ENCODE results near the gene GPR152.

Gene GPR152

DNA sequence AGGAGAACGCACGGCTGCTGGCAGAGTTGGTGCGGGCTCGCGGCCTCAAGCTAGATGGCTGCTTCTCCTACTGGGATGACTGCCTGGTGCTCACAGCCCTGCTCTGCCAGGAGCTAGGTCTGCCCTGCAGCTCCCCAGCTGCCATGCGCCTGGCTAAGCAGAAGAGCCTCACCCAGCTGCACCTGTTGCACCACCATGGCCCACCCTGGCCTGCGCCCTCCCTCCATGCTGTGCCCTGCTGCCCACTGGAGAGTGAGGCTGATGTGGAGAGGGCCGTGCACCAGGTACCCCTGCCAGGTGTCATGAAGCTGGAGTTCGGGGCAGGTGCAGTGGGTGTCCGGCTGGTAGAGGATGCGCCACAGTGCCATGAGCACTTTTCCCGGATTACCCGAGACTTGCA is 29.1 kb downstream of the GPR152 start:
- DNase-seq: no peak

DNA sequence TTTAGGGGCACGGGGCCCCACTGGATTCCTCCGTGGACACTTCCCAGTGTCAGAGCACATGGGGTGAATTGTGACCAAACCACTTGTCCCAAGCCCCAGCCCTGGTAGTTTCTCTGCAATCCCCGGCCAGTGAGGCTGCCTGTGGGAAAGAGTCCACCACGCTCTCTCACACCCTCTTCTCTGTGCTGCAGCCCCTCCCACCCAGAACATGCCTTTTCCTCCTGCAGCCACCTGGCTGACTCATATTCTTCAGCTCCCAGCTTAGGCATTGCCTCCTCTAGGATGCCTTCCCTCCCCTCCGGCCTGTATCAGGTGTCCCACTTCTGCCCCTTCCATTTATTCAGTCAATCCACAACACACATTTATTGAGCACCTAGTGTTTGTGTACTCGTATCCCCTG is 29.6 kb downstream of the GPR152 start:
- no peak for DNase-seq

GRCh38 chr11:67421430-67422031 is 31.0 kb downstream of the GPR152 start:
- no peak for DNase-seq

DNA sequence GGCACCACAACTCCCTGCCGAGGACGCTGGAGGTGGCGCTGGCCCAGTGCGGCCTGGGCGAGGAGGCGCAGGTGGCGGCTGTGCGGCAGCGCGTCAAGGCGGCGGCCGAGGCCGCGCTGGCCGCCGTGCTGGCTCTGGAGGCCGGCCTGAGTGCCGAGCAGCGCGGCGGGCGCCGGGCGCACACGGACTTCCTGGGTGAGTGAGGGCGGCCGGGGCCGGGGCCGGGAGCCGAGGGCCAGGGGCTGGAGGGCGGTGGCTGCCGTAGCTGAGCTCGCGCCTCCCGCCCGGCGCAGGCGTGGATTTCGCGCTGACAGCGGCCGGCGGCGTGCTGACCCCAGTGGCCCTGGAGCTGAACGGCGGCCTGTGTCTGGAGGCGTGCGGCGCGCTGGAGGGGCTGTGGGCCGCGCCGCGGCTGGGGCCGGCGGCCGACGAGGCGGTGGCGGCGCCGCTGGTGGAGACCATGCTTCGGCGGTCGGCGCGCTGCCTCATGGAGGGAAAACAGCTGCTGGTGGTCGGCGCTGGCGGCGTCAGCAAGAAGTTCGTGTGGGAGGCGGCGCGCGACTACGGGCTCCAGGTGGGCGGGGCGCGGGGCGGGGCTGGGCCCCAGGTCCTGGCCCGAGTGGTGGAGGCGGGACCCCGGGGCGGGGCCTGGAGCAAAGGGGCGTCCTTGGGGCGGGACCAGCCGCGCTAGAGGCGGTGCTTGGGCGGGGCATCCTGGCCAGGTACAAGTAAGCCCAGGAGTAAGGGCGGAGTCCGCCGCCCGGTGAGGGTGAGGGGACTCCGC is 31.7 kb downstream of the GPR152 start:
- DNase-seq: peak; percentile 97

DNA sequence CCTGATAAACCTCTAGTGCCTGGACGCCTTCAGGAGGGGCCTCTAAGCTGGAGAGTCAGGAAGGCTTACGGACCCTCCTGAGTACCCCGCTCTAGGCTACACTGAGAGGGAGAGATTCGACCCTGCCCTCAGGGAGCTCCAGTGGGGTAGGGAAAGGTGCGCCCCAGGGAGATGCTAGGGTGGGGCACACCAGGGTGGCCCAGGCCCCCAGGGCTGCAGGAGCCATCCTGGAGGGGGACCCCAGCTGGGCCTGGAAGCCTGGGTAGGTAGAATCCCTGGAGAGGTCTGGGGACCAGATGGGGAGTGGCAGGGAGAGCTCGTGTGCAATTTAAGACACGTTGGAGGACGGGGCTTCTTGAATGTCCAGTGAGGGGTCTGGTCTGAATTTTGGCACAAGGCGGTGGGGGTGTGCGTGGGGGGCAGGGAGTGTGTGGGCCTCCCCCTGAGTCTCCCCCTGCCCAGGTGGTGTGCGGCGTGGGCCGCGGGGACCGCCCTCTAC is 32.3 kb downstream of the GPR152 start:
- DNase-seq: no peak

DNA sequence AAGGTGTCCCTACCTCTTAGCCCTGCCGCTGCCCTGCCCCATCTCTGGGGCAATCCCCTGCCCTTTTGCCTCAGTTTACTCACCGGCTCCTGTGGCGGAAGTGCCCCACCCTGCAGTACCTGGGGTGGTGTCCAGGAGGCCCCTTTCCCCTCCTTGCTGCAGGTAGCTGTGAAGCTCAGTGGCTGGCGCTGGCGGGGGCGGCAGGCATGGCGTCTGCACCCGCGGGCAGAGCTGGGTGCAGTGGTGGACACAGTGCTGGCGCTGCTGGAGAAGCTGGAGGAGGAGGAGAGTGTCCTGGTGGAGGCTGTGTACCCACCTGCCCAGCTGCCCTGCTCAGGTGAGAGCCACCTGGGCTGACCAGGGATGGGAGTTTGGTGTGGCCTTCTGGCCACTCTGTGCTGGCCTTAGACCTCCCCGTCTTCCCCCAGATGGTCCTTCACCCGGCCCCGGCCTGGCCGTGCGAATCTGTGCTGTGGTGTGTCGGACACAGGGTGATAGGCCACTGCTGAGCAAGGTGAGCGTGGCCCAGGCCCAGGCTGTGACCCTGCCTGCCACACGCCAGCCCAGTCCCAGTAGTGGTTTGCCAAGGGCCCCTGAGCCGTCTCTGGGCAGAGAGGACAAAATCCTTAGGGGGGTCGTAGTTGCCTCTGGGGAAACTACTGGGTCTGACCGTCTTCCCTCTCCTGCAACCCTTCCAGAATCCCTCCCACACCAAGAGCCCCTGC is 33.0 kb downstream of the GPR152 start:
- DNase-seq: no peak

DNA sequence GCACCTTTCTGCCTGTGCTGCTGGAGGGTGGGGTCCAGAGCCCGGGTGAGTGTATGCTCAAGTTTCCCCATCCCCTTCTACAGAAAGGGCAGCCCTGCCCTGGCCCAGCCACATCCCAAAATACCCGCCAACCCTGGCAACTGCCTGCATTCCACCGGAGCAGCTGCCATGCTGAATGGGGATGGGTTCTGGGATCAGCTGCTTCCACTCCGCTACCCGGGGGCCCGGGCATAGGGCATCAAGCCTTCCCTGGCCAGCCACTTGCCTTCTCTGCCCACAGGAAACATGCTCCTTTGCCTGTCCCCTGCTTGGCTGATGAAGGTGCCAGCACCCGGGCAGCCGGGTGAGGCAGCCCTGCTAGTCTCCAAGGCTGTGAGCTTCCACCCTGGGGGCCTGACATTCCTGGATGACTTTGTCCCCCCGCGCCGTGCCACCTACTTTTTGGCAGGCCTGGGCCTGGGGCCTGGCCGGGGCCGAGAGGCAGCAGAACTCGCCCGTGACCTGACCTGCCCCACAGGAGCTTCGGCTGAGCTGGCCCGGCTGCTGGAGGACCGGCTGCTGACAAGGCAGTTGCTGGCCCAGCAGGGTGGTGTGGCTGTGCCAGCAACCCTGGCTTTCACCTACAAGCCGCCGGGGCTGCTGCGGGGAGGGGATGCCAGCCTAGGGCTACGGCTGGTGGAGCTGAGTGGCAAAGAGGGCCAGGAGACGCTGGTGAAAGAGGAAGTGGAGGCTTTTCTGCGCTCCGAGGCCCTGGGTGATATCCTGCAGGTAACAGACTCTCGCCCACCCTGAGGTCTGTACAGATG is 33.9 kb downstream of the GPR152 start:
- DNase-seq: no peak

- no peak for DNase-seq
Measured at GRCh38 chr11:67417425-67417824, 35.1 kb downstream of the GPR152 start.

DNA sequence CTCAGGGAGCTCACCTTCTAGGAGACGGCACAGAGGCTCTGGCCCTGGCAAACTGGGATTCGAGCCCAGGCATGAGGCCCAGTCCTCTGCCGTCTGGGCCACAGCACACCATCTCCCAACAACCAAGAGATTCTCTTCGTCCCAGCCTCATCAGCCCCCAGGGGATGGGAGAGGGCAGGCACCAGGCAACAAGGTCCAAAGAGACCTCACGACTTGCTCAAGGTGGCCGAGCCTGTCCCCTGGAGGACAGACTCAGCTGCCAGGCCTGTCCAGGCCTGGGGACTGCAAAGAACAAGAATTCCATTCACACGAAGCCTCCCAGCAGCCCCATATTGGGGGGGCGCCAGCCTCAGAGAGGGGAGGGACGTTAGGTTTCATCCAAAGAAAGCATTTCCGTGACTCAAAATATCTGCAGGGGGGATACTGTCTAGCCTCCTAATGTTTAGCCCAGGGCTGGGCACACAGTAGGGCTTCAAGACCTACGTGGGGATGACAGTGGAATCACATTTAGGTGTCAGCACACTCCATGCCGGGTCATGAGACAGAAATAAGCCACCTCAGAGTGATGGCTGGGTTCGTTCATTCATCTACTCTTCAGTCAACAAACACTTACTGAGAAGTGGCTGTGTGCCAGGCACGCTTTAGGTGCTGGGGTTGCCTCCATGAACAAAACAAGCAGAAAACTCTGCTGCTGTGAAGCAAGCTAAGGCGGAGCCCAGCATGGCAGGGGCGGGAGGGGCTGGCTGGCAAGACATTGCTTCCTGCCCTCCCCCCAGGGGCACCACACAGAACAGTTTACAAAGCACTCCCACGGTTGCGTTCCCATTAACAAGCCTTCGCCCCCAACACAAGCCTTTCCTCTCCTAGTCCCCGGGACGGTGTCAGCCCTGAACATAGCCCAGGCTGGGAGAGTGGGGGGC is 35.9 kb downstream of the GPR152 start:
- DNase-seq: peak; percentile 58

DNA sequence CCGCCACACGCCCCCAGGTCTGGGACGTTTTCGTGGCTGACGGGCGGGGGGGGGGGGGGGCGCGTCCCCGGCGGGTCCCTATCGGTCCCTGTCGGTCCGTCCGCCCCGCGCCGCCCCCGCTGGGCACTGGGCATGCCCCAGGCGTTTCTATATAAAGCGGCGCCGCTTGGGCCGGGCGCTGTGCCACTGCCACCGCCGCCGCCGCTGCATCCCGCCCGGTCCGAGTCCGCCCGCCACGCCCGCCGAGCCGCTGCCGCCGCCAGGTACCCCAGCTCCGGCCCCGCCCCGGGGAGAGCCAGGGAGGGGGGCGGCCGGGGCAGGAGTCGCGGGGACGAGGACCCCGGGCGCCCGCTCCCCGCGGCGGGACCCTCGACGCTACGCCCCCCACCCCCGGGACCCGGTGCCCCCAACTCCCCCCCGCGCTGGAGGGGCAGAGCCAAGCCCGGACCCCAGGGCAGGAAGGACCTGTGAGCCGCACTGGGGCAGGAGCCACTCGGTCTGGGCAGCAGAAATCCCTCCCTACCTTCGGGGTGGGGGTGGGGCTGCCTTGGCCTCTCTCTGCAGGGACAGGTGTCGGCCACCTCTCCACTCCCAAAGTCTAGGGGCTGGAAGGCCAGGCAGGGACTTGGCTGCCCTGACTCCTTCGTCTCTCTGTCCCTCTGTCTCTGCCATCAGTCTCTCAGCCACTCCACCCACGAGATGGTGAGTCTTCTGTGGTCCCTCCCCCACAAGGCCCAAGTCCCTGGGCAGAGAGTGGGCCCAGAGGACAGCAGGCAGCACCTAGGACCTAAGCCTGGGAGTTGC is 36.8 kb downstream of the GPR152 start, which contains the start of gene CARNS1:
Gene CARNS1, plus strand, starts transcription at position 178 of the 804 bp plus-strand sequence. Its CDS starts 522 bp downstream, at position 700.
- no peak for DNase-seq

GRCh38 chr11:67413266-67413849 is 39.2 kb downstream of the GPR152 start:
- no peak for DNase-seq

DNA sequence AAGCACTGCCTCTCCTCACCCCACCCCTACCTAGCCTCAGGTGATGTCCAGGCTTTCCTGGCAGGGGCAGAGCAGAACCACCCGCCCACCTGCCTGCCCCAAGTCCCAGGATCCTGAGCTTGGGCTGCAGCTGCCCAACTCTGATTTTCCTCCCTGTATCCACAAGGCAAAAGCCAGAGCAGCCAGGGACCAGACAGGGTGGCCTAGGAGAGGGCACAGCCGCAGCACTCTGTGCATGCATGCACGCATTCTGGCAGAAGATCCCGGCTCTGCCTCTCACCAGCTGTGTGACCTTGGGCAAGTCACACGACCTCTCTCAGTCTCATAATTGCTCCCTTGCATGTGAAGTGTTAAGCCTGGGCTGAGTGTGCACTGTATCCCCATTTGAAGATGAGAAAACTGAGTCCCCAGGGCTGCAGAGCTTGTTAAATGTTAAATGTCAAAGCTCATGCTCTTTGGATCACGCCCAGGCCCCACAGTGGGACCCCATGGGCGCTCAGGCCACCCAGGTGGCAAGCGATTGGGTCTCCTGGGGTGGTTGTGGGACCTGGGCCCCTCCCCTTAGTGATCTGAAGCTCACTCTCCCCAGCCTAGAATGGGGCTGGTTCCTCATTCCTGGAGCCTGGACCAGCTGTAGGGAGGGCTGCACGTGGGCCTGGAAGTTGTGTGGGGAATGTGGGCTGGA is 39.9 kb downstream of the GPR152 start:
- DNase-seq: no peak

- DNase-seq: no peak
Measured at GRCh38 chr11:67411785-67412152, 40.8 kb downstream of the GPR152 start.

- no peak for DNase-seq
Measured at GRCh38 chr11:67410984-67411784, 41.3 kb downstream of the GPR152 start.

- DNase-seq: no peak
Measured at GRCh38 chr11:67410369-67410831, 42.1 kb downstream of the GPR152 start.

DNA sequence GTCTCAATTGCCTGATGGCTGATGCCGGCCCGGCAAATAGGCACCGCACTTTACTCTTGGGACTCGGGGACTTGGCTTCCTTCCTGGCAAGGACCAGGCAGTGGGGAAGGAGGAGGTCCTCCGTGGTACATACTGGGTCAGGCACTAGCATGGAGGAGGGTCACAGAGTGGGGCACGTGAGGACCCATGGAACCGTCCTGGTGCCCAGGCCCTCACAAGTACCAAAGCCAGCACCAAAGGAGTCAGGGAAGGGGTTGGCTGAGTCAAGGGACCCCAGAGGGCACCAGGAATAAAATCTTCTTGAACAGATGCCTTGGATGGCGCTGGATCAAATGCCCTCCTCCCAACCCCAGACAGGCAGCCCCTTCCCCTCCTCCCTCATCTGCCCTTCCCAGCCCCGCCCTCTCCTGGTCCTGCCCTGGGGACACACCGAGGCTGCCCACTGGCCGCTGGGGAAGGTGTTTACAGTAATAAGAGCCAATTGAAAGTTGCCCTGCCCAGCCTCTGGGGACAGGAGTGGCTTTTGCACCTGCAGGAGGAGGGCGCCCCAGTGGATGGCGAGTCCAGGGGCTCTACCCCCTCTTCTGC is 42.7 kb downstream of the GPR152 start:
- DNase-seq: no peak

GRCh38 chr11:67409261-67409666 is 43.3 kb downstream of the GPR152 start:
- DNase-seq: peak; percentile 69

GRCh38 chr11:67408437-67409200 is 43.9 kb downstream of the GPR152 start:
- DNase-seq: no peak

Data from stimulated activated CD4-positive, alpha-beta T cell treated with anti-CD3 and anti-CD28 coated beads, Interleukin-1b, Interleukin-23, amount 100 ng/mL, for 48 hours (primary cell).